HG03060 (cell line): ENCODE measurements around the gene CHST11.

Experiments
- ATAC-seq: cut with Tn5 transposase; IDR thresholded peaks from one replicate; pipeline ENCODE4 v1.9.1; 2021; ENCODE audit warnings: low read depth, moderate number of reproducible peaks; ENCODE audit not compliant: unreplicated experiment

Gene CHST11

DNA sequence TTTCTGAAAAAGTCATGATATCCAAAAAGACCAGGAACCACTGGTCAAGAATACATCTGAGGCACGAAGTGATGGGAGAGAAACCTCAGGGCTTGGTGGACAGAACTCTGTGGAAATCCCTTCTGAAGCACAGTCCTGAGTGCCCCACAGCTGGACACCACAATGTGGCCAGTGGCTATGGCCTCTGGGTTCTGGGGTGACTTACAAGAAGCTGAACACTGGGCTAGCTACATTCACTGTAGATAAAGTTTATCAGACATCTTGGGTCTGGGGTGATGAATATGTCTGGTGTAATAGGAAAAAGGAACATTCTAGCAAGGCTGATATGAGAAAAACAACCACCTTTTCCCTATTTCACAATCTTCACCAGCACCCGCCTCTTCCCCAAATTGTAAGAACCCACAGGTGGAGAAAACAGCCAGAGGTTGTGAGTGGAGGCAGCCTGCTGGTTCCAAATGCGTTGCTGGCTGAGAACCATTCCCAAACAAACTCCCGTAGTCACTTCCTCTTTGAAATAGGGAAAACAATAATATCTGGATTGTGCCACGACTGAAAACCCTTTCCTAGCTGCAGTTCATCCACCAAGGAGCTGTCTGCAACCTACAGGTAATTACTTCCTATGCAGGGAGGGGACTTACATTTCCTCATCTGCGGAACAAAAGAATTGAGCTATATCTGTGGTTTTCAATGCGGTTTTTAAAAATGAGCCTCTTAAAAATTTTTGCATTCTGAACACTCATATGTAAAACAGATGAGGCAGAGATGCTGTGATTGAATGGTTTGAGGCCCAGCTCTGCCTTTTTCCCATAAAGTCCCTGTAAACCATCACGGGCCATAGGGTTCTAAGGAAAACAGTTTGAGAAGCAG is 307.7 kb downstream of the CHST11 start:
- ATAC-seq = no peak

DNA sequence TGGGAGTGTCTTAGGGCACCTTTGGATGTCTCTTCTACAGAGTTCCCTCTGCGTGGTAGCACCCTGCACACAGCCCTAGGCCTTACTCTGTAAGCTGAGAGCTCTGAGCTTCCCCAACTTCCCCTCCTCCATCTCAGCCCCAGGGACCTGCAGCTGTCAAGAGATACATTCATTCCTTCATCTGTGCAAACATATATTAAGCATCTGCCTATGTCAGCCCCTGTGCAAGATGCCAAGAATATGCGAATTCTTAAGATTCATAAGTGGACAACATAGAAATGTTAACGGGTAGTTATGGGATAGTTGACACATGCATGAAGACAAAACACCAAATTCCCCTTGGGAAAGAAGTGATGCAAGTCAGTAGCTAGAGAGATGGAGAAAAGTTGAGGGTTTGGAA is 310.5 kb downstream of the CHST11 start:
- no peak for ATAC-seq

GRCh38 chr12:104768033-104768432 is 311.3 kb downstream of the CHST11 start:
- ATAC-seq = no peak

GRCh38 chr12:104769144-104769561 is 312.4 kb downstream of the CHST11 start:
- ATAC-seq = no peak

GRCh38 chr12:104772336-104772735 is 315.6 kb downstream of the CHST11 start:
- no peak for ATAC-seq

- ATAC-seq = no peak
Observed at GRCh38 chr12:104775731-104776231, 319.0 kb downstream of the CHST11 start.

- ATAC-seq = no peak
Observed at GRCh38 chr12:104779134-104779533, 322.4 kb downstream of the CHST11 start.

- no peak for ATAC-seq
Observed at GRCh38 chr12:104782296-104782695, 325.5 kb downstream of the CHST11 start.

GRCh38 chr12:104784592-104784991 is 327.8 kb downstream of the CHST11 start:
- no peak for ATAC-seq

GRCh38 chr12:104785886-104786285 is 329.1 kb downstream of the CHST11 start:
- no peak for ATAC-seq

DNA sequence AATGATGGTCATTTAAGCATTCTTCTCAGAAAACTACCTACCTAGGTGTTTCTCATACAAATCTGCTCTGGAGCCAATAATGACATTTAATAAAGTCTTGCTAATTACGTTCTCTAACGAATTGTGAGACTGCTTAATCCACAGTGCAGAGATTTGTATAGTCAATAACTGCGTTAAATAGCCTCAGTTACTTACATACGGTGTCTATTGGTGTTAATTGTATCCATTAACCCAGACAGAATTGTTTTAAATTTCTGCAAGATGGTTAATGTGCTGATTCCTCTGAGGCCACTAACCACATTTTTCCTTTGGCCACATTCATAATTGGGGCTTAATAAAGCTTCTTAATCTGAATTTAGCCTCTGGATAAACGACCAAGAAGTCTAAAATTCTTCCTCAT is 329.6 kb downstream of the CHST11 start:
- no peak for ATAC-seq

GRCh38 chr12:104788840-104789271 is 332.1 kb downstream of the CHST11 start:
- no peak for ATAC-seq

DNA sequence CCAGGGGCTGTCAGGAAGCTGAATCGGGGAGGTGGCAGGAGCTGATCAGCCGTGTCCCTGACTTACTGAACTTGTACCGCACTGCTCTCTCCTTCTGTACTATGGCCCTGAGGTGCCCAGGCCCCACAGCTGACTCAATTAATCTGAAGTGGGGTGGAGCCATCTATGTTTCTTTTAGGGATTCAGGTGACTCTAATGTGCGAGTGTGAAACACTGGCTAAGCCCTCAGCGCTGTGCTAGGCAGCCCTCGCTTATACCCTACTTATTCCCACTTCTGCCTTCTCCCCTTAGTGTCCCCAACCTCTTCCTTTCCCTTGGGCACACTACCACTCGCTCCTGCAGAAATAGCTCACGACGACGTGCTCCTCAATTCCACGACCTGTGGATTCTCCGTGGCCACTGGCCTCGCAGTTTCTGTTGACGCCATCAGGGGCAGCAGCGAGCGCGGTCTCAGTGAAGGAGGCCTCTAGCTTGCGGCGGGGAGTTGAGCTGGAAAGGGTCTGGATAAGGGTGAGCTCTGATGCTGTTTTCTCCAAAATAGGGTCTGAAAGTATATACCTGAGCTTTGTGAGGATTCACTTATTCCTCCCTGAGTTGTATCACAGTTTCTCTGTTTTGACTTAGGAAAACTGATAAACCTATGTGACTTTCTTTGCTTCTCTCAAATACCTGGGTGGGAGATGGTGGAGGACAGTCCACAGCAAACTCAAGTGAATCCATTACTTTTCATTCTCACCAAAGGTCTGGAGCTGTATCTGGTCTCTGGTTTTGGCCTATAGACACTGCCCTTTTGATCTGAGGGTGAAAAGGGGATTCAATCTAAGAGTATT is 333.8 kb downstream of the CHST11 start:
- ATAC-seq = no peak

DNA sequence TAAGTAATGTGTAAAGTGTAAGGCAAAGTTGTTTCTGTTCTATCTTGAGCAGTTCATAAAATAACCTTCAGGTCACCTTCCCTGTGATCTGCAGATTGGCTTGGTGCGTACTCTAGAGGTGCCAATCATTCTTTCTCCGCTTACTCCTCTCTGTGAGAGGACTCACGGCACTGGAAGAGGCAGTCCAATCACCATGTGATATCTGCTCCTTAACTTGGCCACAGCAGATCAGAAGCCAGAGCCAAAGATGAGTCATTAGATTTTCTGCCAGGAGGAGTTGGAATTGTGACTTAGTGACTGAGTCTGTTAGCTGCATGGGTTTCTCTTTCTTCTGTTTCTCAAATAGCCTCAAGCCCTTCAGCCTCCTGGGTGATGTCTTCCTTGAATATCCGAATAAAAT is 335.8 kb downstream of the CHST11 start:
- ATAC-seq = no peak

- ATAC-seq = no peak
Observed at GRCh38 chr12:104793285-104793684, 336.5 kb downstream of the CHST11 start.

DNA sequence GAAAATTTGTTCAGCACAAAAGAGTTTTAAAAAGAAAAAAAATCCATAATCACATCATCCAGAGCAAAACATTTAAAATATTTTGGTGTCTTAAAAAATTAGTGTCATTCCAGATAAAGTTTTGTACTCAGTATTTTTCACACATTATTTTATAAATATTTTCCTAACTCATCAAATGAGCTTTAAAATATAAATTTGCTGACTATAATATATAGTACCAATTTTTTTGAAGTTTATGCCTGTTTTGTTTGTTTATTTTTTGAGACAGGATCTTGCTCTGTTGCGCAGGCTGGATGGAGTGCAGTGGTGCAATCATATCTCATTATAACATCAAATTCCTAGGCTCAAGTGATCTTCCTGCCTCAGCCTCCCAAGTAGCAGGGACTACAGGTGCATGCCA is 337.2 kb downstream of the CHST11 start:
- no peak for ATAC-seq

GRCh38 chr12:104796475-104796862 is 339.7 kb downstream of the CHST11 start:
- ATAC-seq = no peak

DNA sequence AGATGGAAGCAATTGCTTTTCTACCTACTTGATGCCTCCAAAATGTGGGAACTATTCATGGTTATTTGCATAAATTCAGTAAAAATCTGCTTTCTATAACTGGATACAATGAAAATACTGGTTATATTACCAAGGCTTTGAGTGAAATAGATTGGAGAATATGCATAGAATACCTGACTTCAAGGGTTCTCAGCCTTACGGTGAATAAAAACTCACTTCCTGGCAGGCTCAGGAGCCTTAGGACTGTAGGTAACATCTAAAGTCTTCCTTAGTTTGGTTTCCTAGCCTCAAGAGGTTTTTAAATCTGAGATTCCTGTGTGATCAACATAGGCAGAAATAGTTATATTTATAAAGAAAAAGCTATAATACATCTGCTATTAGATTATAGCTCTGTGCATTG is 342.7 kb downstream of the CHST11 start:
- no peak for ATAC-seq

DNA sequence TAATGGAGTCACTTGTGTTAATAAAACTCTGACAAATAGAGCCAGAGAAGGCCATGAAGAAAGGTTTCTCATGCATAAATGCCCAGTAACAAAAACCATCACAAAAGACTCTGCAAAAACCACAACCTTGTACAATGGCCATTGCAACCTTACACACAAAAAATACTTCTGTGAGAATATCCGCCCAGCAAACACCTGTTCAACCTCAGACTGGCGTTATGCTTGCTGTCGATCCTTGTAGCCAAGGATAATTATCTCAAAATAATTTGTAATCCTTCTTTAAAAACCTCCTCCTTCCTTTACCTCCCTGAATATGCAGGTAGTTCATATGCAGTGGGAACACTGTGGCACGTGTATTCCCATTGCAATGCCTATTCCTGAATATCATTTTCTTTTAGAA is 344.3 kb downstream of the CHST11 start:
- ATAC-seq = no peak

- ATAC-seq = no peak
Observed at GRCh38 chr12:104801427-104801826, 344.7 kb downstream of the CHST11 start.

DNA sequence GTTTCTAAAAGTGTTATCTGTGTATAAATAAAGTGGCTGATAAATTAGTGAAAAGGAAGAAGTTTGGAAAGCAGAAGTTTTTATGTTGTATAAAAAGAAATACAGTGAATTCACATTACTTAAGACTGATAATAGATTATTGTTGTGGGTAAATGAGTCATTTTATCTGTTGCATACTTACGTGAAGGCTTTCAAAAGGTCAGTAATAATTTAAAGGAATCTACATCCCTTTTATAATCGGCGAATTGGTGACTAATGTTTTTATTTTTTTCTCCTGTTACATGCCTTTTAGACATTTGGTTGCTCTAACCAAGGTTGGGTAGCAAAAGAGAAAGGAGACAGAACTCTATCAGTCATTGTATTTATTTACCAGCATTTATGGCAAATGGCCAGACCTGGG is 345.5 kb downstream of the CHST11 start:
- no peak for ATAC-seq
